NCI-H524 treated with DMSO at 0.1 percent for 48 hours (cell line): ENCODE measurements around the gene ZC3HAV1.

ENCODE experiments used
- DNase-seq: peaks from one replicate; lab custom pipeline; 2025; lab: John Stamatoyannopoulos, UW

Gene ZC3HAV1

GRCh38 chr7:139016931-139017511 is 92.5 kb downstream of the ZC3HAV1 start:
- no peak for DNase-seq

- DNase-seq, result no peak
These were observed 98.1 kb downstream of the ZC3HAV1 start for GRCh38 chr7:139011373-139011772.

GRCh38 chr7:139004321-139005090 is 105.0 kb downstream of the ZC3HAV1 start:
- no peak for DNase-seq

GRCh38 chr7:138999414-138999813 is 110.1 kb downstream of the ZC3HAV1 start:
- DNase-seq, result no peak
